ENCODE data around the gene PABPC1L.

The PABPC1L gene

DNA sequence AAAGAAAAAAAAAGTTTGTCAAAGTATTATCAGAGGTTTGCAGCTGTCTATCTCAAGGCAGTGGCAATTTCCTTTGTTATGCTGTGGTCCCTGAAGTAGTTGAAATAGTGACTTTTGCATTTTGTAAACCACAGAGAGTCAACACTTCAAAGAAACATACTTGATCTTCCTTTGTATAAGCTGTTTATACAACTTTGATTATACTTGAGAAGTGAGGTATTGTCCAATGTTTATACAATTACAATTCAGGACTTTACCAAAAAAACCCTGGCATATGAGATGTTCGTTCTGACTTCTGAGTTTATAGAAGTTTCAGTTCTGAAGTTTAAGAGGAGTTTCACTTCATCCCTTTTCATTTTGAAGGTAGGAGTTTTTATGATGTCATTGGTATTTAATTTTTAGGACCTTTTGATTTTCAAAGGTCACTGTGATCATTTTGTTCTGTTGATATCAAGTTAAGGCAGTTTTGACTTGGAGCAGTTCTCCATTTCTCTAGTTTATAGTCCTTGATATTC lies 60.4 kb downstream of the PABPC1L start:
- DNase-seq: no peak

DNA sequence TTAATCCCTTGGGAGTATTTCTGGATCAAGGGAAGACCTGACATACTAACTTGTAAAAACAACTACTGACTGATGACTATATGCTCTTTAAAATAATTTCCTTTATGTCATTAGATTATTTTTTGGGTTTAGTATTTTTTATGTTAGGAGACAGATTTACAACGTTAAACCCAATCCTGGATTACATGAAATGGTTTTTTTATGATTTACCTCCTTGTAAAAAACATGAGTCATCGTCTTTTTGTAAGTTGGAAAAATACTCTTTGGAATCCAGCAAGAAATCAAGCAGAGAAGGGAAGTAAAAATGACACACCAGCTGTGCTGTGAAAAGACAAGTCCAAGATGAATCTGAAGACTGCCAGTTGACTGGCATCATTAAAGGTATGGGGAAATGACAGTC lies 63.2 kb downstream of the PABPC1L start:
- no peak for DNase-seq

DNA sequence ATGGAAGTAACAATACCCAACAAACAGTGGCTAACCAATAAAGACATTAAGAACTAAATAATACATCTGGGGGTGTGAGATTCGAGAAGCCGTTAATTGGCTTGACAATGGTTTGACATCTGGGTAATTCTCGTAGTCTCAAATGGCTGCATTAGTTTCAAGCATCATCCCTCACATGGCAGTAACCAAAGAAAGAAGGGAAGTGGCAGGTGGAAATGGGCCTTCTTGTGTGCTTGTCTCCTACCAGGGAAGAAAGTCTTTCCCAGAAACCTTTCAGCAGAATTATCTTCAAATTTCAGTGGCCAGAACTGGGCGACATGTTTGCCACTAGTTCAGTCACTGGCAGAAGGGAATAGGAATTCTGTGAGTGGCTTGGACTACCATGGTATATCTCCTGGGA lies 66.8 kb downstream of the PABPC1L start:
- DNase-seq: no peak

DNA sequence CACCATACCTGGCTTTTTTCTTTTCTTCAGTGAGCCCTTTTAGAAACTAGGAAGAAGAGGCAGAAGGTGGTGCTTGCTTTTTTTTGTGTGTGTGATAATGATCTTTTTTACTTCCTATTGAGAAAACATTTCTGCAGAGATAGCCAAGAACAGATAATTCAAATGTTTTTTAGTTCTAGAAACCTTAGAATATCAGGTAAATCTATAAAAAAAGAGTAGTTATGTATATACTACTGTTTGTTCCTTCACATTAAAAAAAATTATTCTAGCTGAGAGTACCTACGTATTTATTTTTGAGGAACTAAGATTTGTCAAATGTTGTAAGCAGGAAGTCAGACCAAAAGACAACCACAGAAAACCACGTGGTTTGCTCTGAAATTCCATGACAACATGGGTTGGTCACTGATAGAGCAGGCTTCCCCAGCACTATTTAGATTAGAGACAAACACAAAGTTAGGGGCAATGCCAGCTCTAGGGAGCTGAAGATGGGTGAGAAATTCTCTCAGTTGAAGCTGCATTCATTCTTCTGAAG lies 69.3 kb downstream of the PABPC1L start:
- DNase-seq: no peak

DNA sequence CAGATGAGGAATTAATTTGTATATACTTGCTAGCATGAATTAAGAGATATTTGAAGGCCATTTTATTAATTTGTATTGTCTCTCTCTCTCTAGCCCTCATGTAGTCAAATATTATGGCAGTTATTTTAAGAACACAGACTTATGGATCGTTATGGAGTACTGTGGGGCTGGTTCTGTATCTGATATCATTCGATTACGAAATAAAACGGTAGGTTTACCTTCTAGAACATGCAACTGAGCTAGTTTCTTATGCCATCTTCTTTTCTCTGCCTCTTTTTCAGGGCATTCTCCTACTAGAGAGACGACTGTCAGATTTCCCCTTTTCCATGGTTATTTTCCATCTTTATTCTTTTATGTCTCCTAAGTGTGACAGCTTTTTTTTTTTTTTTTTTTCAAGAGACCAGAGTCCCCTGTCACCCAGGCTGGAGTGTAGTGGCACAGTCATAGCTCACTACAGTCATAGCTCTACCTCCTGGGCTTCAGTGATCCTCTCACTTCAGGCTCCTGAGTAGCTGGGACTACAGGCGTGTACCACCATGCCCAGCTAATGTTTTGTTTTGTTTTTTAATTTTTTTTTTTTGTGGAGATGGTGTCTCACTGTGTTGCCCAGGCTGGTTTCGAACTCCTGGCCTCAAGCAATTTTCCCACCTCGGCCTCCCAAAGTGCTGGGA lies 72.0 kb downstream of the PABPC1L start:
- DNase-seq: no peak

DNA sequence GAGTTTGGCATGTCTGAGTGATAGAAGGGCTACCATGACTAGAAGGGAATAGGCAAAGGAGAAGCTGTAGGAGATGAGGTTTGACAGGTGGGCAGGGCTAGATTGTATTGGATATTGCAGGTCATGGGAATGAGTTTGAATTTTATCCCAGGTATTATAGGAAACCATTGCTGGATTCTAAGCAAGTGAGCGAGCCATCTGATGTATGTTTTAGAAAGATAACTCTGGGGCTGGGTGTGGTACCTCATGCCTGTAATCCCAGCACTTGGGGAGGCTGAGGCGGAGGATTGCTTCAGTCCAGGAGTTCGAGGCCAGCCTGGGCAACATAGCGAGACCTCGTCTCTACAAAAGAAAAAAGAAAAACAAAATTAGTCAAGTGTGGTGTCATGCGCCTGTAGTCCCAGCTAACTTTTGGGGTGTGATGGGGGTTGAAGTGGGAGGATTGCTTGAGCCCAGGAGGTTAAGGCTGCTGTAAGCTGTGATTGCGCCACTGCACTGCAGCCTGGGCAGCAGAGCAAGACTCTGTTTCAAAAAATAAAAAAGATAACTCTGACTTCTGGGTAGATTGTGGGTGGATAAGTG lies 73.3 kb downstream of the PABPC1L start:
- DNase-seq: no peak

DNA sequence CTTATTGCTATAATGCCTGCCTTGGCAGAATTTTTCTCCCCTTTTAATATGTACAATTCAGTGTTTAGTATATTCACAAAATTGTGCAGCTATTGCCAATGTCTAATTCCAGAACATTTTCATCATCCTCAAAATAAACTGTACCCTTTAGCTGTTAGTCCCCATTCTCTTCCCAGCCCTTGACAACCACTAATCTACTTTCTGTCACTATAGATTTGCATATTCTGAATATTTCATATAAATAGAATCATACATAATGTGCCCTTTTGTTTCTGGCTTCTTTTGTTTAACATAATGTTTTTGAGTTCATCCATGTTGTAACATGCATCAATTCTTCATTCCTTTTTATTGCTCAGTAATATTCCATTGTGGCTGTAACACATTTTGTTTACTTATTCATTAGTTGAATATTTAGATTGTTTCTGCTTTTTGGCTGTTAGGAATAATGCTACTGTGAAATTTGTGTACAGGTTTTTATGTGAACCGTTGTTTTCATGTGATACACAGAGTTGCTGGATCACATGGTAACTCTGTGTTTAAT lies 78.8 kb downstream of the PABPC1L start:
- no peak for DNase-seq

Data from NCI-H524 treated with DMSO at 0.1 percent for 48 hours (cell line).